Renal cortex interstitium (tissue), 11 donors: ENCODE results near the gene KIAA0930. TPM values are rescaled to one million over a fixed set of nuclear protein-coding genes. Genes with fewer than 3 reads are reported as not detected.
A peak's percentile ranks its signal among the peaks of the same experiment; 100 is the strongest.
"Not testable (repeated sequence)": the region's sequence is repeated elsewhere in the genome, so short reads cannot be mapped to it uniquely, and the experiment has no call there.

Source experiments
- DNase-seq, 11 donors: peaks; one replicate each; pipeline ENCODE4 v3.0.0-alpha.2; 2013; ENCODE audit warnings: low read depth in 9 of 11, low spot score in 4 of 11; ENCODE audit errors: extremely low read depth in 1 of 11
- polyA plus RNA-seq, 3 donors: library from polyadenylated mRNA; unstranded; fragments of 120-200 nt; gene quantifications; one replicate each; pipeline ENCODE4 v1.2.1, GENCODE V29; 2013; ENCODE audit not compliant: insufficient read length in 3 of 3

The KIAA0930 gene
- polyA plus RNA-seq, 3 donors = 20.3 to 30.6 (median 23.4) TPM

GRCh38 chr22:45268958-45269844 is 28.5 kb upstream of the KIAA0930 start:
- peak in 6 of 11 donors; percentile 40 to 85 (median 78) for DNase-seq

DNA sequence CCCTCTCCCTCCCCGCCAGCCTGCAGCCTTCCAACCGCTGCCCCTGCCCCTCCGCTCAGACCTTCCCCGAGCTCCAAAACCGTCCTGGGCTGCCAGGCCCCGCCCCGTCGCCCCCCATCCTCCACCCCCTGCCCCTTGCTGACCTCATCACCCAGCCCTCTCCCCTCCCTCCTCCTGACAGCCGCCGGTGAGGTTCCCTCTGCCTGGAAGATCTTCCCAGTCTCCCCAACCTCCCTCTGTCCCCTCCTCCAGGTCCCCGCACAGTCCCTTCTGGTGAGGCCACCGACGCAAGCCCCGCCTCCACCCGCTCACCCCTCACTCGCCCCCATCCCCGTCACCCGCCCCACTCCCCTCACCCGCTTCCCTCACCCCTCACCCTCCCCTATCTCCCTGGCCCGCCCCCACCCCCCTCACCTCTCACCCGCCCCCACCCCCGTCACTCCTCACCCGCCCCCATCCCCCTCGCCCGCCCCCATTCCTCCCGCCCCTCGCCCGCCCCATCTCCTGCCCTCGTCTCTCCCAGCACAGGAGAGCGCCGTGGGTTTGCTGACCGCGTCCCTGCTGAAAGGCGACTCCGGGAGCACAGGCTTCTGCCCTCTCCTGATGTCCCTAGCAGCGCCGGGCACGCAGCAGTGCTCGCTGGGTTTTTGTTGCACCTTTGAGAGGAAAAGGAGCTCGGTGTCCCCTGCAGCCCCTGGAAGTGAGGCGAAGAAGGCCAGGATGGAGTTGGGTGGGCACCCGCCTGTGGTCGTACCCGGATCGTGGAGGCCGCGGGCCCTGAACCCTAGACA is 27.7 kb upstream of the KIAA0930 start:
- DNase-seq = peak in 1 of 11 donors; percentile 46

- DNase-seq = no peak
Observed at GRCh38 chr22:45265535-45265934, 24.8 kb upstream of the KIAA0930 start.

DNA sequence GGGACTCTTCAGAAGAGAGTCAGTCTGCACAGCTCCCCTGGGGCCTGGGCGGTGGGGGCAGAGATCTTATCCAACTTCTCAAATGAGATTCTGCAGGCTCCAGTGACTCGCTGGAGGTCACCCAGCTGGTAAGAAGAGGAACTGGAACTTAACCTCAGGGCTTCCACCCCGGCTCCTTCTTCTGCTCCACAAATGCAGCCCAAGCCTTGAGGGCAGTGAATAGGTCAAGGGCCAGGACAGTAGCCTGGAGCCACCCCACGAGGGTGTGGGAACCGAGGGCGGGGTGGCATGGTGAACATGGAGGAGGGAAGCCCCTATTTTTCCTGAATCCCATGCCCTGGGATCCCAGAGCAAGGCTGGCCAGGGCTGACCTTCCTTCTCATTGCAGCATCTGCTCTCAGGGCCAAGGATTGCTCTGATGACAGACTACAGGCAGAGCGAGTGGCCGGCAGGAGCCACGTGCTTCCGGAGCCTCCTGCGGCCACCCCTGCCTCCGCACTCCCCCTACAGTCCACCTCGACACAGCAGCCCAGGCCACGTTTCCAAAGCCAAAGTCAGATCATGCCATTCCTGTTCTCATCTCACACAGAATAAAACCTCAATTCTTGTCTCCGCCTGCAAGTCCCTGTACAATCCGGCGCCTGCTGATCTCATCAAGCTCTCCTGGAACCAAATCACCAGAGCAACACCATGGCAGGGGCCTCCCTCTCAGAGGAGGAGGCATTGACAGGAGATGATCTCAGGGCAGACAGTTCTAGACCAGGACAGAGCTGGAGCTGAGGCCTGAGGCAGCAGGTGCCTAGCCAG is 23.0 kb upstream of the KIAA0930 start:
- no peak for DNase-seq

DNA sequence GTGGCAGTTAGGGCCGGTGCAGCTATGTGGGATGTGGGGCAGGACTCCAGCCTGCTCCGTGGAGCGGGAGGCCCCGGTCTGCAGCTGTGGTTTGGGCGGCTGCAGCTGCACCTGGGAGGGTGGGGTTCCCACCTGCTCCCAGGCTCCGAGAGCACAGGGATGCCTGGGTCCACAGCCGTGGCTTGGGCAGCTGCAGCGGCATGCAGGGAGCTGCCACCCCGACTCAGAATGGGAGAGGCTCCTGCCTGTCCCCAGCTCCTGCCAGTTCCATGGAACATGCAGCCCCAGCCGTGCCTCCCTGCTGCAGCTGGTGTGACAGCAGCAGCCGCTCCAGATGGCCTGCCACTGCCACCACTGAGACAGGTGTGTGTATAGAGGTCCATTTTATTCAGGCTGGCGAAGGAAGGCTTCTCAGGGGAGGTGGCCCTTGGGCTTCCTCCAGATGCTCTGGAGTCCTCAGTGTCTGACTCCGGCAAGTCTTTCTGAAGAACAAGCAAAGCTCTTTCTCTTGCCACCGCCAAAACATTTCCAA is 22.3 kb upstream of the KIAA0930 start:
- no peak for DNase-seq

- DNase-seq = no peak
Observed at GRCh38 chr22:45262195-45262930, 21.7 kb upstream of the KIAA0930 start.

- no peak for DNase-seq
Observed at GRCh38 chr22:45261407-45262088, 20.9 kb upstream of the KIAA0930 start.

DNA sequence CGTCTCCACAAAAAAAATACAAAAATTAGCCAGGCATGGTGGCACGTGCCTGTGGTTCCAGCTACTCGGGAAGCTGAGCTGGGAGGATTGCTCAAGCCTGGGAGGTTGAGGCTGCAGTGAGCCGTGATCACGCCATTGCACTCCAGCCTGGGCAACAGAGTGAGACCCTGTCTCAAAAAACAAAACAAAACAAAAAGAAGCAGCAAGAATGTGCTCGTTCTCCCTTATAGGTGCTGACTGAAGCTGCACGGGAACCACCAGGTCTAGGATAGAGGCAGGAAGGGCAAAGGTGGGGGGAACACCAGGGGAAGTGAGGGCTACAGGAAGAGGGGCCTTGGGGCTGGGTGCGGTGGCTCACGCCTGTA is 19.7 kb upstream of the KIAA0930 start:
- not testable (repeated sequence) for DNase-seq

GRCh38 chr22:45259754-45260394 is 19.2 kb upstream of the KIAA0930 start:
- DNase-seq = no peak

- not testable (repeated sequence) for DNase-seq
Observed at GRCh38 chr22:45257941-45258340, 17.2 kb upstream of the KIAA0930 start.

- no peak for DNase-seq
Observed at GRCh38 chr22:45254789-45255278, 14.1 kb upstream of the KIAA0930 start.

DNA sequence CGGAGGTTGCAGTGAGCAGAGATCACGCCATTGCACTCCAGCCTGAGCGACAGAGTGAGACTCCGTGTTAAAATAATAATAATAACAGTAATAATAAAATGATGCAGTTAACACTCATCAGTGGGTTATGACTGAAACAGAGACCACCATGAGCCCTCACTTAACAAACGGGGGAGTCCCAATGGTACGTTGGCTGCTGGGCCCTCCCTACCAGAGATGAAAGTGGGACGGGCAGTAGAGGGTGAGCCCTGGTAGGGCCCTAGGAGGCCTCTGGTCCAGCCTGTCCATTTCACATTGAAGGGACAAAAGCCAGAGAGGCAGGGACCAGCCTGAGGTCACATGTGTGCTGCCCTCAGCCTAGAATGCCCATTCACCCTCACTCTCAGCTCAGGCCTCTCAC is 13.7 kb upstream of the KIAA0930 start:
- no peak for DNase-seq

- no peak for DNase-seq
Observed at GRCh38 chr22:45253039-45253641, 12.4 kb upstream of the KIAA0930 start.

DNA sequence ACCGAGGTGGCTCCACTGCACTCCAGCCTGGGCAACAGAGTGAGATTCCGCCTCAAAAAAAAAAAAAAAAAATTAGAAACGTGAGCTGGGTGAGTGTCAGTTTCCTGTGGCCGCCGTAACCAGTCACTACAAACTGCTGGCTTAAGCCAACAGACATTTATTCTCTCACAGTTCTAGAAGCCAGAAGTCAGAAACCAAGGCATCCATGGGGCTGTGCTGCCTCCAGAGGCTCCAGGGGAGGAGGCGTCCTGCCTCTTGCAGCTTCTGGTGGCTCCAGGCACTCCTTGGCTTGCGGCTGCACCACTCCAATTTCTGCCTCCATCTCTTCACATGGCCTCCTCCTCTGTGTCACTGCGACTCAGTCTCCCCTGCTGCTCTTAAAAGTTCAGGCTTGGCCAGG is 11.1 kb upstream of the KIAA0930 start:
- no peak for DNase-seq

GRCh38 chr22:45248832-45249561 is 8.3 kb upstream of the KIAA0930 start:
- no peak for DNase-seq
